ENCODE results near the gene PTPRD.

Gene PTPRD

GRCh38 chr9:8448226-8448625 is 2164.6 kb downstream of the PTPRD start:
- TF ChIP-seq CTCF (IDR thresholded peaks at IDR 0.05; ENCODE audit: insufficient read depth, low read depth, low read length, missing control alignments), result no peak
- DNase-seq (ENCODE audit: low read depth), result no peak
- no peak overlapping the region for H3K4me3 ChIP-seq (ENCODE audit: low read depth, low read length)

GRCh38 chr9:8447601-8448000 is 2165.2 kb downstream of the PTPRD start:
- TF ChIP-seq CTCF (IDR thresholded peaks at IDR 0.05; ENCODE audit: insufficient read depth, low read depth, low read length, missing control alignments), result no peak
- no peak overlapping the region for H3K4me3 ChIP-seq (ENCODE audit: low read depth, low read length)
- DNase-seq (ENCODE audit: low read depth), result no peak

GRCh38 chr9:8437876-8438275 is 2174.9 kb downstream of the PTPRD start:
- no peak overlapping the region for H3K4me3 ChIP-seq (ENCODE audit: low read depth, low read length)
- DNase-seq (ENCODE audit: low read depth), result no peak
- no peak for TF ChIP-seq CTCF (IDR thresholded peaks at IDR 0.05; ENCODE audit: insufficient read depth, low read depth, low read length, missing control alignments)

GRCh38 chr9:8437259-8437658 is 2175.5 kb downstream of the PTPRD start:
- no peak overlapping the region for H3K4me3 ChIP-seq (ENCODE audit: low read depth, low read length)
- DNase-seq (ENCODE audit: low read depth), result no peak
- TF ChIP-seq CTCF (IDR thresholded peaks at IDR 0.05; ENCODE audit: insufficient read depth, low read depth, low read length, missing control alignments), result no peak

GRCh38 chr9:8436786-8437185 is 2176.0 kb downstream of the PTPRD start:
- no peak for TF ChIP-seq CTCF (IDR thresholded peaks at IDR 0.05; ENCODE audit: insufficient read depth, low read depth, low read length, missing control alignments)
- no peak for DNase-seq (ENCODE audit: low read depth)

GRCh38 chr9:8434621-8435020 is 2178.2 kb downstream of the PTPRD start:
- TF ChIP-seq CTCF (IDR thresholded peaks at IDR 0.05; ENCODE audit: insufficient read depth, low read depth, low read length, missing control alignments), result no peak

More at GRCh38 chr9:8436786-8437185, 2176.0 kb downstream of the PTPRD start:
- no peak overlapping the region for H3K4me3 ChIP-seq (ENCODE audit: low read depth, low read length)

GRCh38 chr9:8432224-8432623 is 2180.6 kb downstream of the PTPRD start:
- TF ChIP-seq CTCF (IDR thresholded peaks at IDR 0.05; ENCODE audit: insufficient read depth, low read depth, low read length, missing control alignments), result no peak
- DNase-seq (ENCODE audit: low read depth), result no peak

More at GRCh38 chr9:8434621-8435020, 2178.2 kb downstream of the PTPRD start:
- no peak overlapping the region for H3K4me3 ChIP-seq (ENCODE audit: low read depth, low read length)
- DNase-seq (ENCODE audit: low read depth), result no peak

More at GRCh38 chr9:8432224-8432623, 2180.6 kb downstream of the PTPRD start:
- H3K4me3 ChIP-seq (ENCODE audit: low read depth, low read length), result no peak overlapping the region
